ENCODE measurements around the gene GGT5. TPM values are rescaled to one million over a fixed set of nuclear protein-coding genes. Genes with fewer than 3 reads are reported as not detected.
"Not testable (repeated sequence)": the region's sequence is repeated elsewhere in the genome, so short reads cannot be mapped to it uniquely, and the experiment has no call there.

Gene GGT5
- total and polyA plus RNA-seq, 4 experiments from 2014 or later, result not detected

DNA sequence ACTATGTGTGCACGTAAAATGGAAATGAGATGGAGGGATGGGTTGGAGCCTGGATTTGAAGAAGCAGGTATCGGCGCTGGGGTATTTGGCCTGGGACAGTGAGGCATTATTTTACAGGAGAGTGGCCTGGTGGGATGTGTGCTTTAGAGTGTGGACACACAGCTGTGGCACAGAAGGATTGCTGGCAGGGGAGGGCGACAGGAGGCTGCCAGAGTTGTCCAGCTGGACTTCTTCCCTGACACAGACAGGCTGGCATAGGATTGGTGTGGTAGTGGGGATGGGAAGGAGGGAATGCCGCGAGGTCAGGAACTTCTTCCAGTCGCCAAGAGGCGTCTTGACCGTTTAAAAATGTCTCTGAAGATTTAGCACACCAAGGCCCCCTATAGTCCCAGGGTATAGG lies 42.3 kb upstream of the GGT5 start:
- H3K4me3 ChIP-seq (ENCODE audit: low read length in 2 of 2); DNase-seq; H3K27ac ChIP-seq (ENCODE audit: low read depth, low read length); CTCF ChIA-PET (ENCODE audit: partially characterized antibody); H3K27ac Mint-ChIP-seq; H3K4me3 Mint-ChIP-seq; H3K36me3 ChIP-seq (ENCODE audit: insufficient read depth, low read length); intact Hi-C loops (cut with micrococcal nuclease); H3K9me3 Mint-ChIP-seq; H3K36me3 Mint-ChIP-seq; POLR2A ChIA-PET (ENCODE audit: partially characterized antibody); H3K27me3 ChIP-seq (ENCODE audit: insufficient read depth, low read length); H3K9me3 ChIP-seq (ENCODE audit: control insufficient read depth in 1 of 2, low read length in 2 of 2); H3K27me3 Mint-ChIP-seq: not testable (repeated sequence)
- H3K4me1 ChIP-seq (ENCODE audit: insufficient read depth, low read length), result peaks cover 30% of the 10 kb centered on the region
- peaks cover 25 to 51% (median 45%) of the 10 kb centered on the region in 4 donors for H3K4me1 Mint-ChIP-seq

DNA sequence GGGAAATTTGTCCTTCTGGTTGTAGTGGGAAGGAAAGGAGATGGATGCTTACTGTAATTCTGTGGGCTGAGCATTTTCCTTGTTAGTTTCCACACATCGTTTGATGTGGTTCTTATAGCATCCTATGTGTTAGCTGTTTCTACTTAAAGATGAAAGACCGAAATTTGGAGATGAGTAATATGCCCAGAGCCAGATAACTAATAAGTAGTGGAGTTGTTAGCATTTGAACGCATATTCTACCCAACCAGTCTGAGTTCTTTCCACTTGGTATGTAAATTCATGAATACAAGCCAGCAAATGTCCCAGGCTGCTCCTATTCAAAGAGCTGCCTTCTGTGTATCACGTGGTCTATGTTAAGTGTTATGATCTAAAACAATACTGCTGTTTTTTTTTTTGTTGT lies 40.4 kb upstream of the GGT5 start:
- no peaks in the 10 kb centered on the region for H3K36me3 ChIP-seq (ENCODE audit: insufficient read depth, low read length)
- peaks cover 4 to 5% of the 10 kb centered on the region in 2 donors for H3K36me3 Mint-ChIP-seq
- no peak overlapping the region for H3K27ac ChIP-seq (ENCODE audit: low read depth, low read length)
- H3K27me3 ChIP-seq (ENCODE audit: insufficient read depth, low read length), result no peaks in the 10 kb centered on the region
- peaks cover 33 to 64% (median 48%) of the 10 kb centered on the region in 4 donors for H3K4me1 Mint-ChIP-seq
- H3K9me3 Mint-ChIP-seq, result no peaks in the 10 kb centered on the region
- POLR2A ChIA-PET (ENCODE audit: partially characterized antibody), result interaction anchor here (0.5 kb wide), 1 partner anchor 274 kb away, joined by 3 read pairs; the partner anchor contains the start of gene CABIN1
- DNase-seq, result peak in 4 of 5 donors; percentile 15 to 22 (median 18)
- H3K4me3 Mint-ChIP-seq, result peak overlapping the region in 7 of 8 donors; percentile 10 to 69 (median 17)
- no peaks in the 10 kb centered on the region for H3K9me3 ChIP-seq (ENCODE audit: control insufficient read depth in 1 of 2, low read length in 2 of 2)
- peak overlapping the region in 1 of 2 donors; percentile 0 for H3K4me3 ChIP-seq (ENCODE audit: low read length in 2 of 2)
- peak overlapping the region in 6 of 7 donors; percentile 0 to 80 (median 58) for H3K27ac Mint-ChIP-seq
- peaks cover 38% of the 10 kb centered on the region for H3K4me1 ChIP-seq (ENCODE audit: insufficient read depth, low read length)
- H3K27me3 Mint-ChIP-seq, result no peaks in the 10 kb centered on the region
- CTCF ChIA-PET (ENCODE audit: partially characterized antibody), result interaction anchor here (1.1 kb wide), 1 partner anchor 14 kb away, joined by 3 read pairs; no protein-coding TSS in a partner anchor
- intact Hi-C loops (cut with micrococcal nuclease), result no loop called here

DNA sequence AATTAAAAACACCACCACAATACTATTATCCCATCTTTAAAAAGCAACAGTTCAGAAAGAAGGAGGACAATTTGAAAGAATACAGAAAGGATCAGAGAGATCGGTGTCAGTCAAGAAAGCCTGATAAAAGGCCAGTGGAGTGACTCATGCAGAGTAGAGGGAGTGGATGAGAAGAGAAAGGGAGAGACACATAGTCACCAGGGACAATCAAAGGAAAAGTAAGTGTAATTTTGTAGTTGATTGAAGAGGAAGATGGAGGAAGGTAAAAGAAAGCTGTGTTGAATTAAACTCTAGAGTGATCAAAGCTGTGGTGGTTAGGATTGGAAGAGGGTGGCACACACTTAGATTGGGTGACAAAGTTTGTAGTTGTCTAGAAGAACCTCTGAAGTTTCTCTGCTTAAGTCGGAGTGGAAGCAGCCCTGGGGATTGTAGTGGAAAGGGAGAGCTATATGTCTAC lies 39.9 kb upstream of the GGT5 start:
- Histone ChIP-seq H3K4me3 (ENCODE audit: low read length in 2 of 2) (no peak overlapping the region), H3K27ac (ENCODE audit: low read depth, low read length) (no peak overlapping the region), H3K4me1 (ENCODE audit: insufficient read depth, low read length) (peaks cover 34% of the 10 kb centered on the region), H3K36me3 (ENCODE audit: insufficient read depth, low read length) (no peaks in the 10 kb centered on the region), H3K9me3 (ENCODE audit: control insufficient read depth in 1 of 2, low read length in 2 of 2) (no peaks in the 10 kb centered on the region), H3K27me3 (ENCODE audit: insufficient read depth, low read length) (no peaks in the 10 kb centered on the region)
- intact Hi-C loops (cut with micrococcal nuclease), result no loop called here
- CTCF ChIA-PET (ENCODE audit: partially characterized antibody), result interaction anchor here (1.1 kb wide), 1 partner anchor 14 kb away, joined by 3 read pairs; no protein-coding TSS in a partner anchor
- H3K4me1 Mint-ChIP-seq, result peaks cover 32 to 64% (median 47%) of the 10 kb centered on the region in 4 donors
- H3K27ac Mint-ChIP-seq, result peak overlapping the region in 5 of 7 donors; percentile 0 to 80 (median 66)
- POLR2A ChIA-PET (ENCODE audit: partially characterized antibody), result no interaction called here
- H3K36me3 Mint-ChIP-seq, result peaks cover 2 to 4% of the 10 kb centered on the region in 2 donors
- no peak for DNase-seq
- H3K4me3 Mint-ChIP-seq, result peak overlapping the region in 6 of 8 donors; percentile 7 to 69 (median 22)
- no peaks in the 10 kb centered on the region for H3K27me3 Mint-ChIP-seq
- no peaks in the 10 kb centered on the region for H3K9me3 Mint-ChIP-seq

GRCh38 chr22:24282401-24282800 lies 37.5 kb upstream of the GGT5 start:
- peak overlapping the region in 2 of 8 donors; percentile 7 to 30 for H3K4me3 Mint-ChIP-seq
- H3K27me3 ChIP-seq (ENCODE audit: insufficient read depth, low read length), result no peaks in the 10 kb centered on the region
- H3K4me1 ChIP-seq (ENCODE audit: insufficient read depth, low read length), result peaks cover 35% of the 10 kb centered on the region
- peaks cover 0 to 2% of the 10 kb centered on the region in 2 donors for H3K36me3 Mint-ChIP-seq
- no peaks in the 10 kb centered on the region for H3K36me3 ChIP-seq (ENCODE audit: insufficient read depth, low read length)
- H3K27me3 Mint-ChIP-seq, result no peaks in the 10 kb centered on the region
- DNase-seq, result no peak
- H3K4me3 ChIP-seq (ENCODE audit: low read length in 2 of 2), result no peak overlapping the region
- H3K9me3 Mint-ChIP-seq, result no peaks in the 10 kb centered on the region
- peaks cover 36 to 70% (median 50%) of the 10 kb centered on the region in 4 donors for H3K4me1 Mint-ChIP-seq
- intact Hi-C loops (cut with micrococcal nuclease), result no loop called here
- no peak overlapping the region for H3K27ac ChIP-seq (ENCODE audit: low read depth, low read length)
- CTCF ChIA-PET (ENCODE audit: partially characterized antibody), result no interaction called here
- no peaks in the 10 kb centered on the region for H3K9me3 ChIP-seq (ENCODE audit: control insufficient read depth in 1 of 2, low read length in 2 of 2)
- POLR2A ChIA-PET (ENCODE audit: partially characterized antibody), result no interaction called here
- peak overlapping the region in 3 of 7 donors; percentile 21 to 61 (median 50) for H3K27ac Mint-ChIP-seq

DNA sequence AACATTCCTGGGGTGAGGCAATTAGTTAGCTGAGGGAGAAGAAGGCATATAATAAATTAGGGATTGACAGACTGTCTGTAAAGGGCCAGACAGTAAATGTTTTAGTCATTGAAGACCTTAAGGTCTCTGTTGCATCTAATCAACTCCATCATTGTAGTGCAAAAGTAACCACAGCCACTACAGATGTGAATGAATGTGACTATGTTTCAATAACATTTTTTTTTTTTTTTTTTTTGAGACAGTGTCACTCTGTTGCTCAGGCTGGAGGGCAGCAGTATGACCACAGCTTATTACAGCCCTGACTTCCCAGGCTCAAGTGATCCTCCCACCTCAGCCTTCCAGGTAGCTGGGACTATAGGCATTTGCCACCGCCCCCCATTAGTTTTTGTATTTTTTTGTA lies 35.5 kb upstream of the GGT5 start:
- H3K4me3 Mint-ChIP-seq, H3K36me3 Mint-ChIP-seq: not testable (repeated sequence)

DNA sequence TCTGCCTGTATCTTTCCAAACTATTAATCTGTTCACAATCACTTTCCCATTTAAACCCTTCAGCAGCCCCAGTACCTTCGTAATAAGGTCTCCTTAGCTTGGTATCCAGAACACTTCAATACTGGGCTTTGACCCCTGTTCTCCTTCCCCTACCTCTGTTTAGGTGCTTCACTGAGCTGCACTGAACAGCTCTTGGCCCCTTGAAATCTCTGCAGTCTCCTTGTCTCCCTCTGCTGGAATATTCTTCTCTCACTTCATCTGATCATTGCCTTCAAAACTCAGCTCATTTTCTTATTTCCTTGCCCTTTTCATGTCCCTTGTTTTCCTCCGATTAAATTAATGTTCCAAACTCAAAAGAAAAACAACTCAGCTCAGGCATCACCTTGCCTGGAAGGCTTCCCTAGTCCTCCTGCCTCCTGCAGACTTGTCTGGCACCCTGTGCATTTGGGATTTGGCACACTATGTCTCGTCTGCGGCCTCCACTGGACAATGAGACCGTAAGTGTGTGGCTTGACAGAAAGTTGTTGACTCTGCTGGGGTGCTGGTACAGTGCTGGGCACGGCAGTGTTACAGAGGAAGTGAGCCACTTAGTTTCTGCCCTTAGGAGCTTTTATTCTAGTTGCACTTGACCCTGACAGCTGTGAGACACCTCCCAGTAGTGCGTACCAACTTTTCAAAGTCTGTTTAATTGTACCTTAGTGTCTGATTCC lies 30.0 kb upstream of the GGT5 start:
- H3K4me3 ChIP-seq (ENCODE audit: low read length in 2 of 2); H3K27ac ChIP-seq (ENCODE audit: low read depth, low read length); DNase-seq; intact Hi-C loops (cut with micrococcal nuclease); H3K36me3 ChIP-seq (ENCODE audit: insufficient read depth, low read length); POLR2A ChIA-PET (ENCODE audit: partially characterized antibody); H3K9me3 Mint-ChIP-seq; H3K27me3 Mint-ChIP-seq; CTCF ChIA-PET (ENCODE audit: partially characterized antibody); H3K36me3 Mint-ChIP-seq; H3K9me3 ChIP-seq (ENCODE audit: control insufficient read depth in 1 of 2, low read length in 2 of 2); H3K27me3 ChIP-seq (ENCODE audit: insufficient read depth, low read length): not testable (repeated sequence)
- Mint-ChIP-seq H3K4me3 (peak overlapping the region in 1 of 8 donors; percentile 15), H3K4me1 (peaks cover 24 to 58% (median 35%) of the 10 kb centered on the region in 4 donors), H3K27ac (peak overlapping the region in 3 of 7 donors; percentile 11 to 71 (median 35))
- H3K4me1 ChIP-seq (ENCODE audit: insufficient read depth, low read length), result peaks cover 29% of the 10 kb centered on the region

More for the DNA sequence above, 35.5 kb upstream of the GGT5 start:
- H3K27me3 Mint-ChIP-seq; H3K36me3 ChIP-seq (ENCODE audit: insufficient read depth, low read length); DNase-seq; H3K9me3 ChIP-seq (ENCODE audit: control insufficient read depth in 1 of 2, low read length in 2 of 2); POLR2A ChIA-PET (ENCODE audit: partially characterized antibody); H3K27me3 ChIP-seq (ENCODE audit: insufficient read depth, low read length); intact Hi-C loops (cut with micrococcal nuclease); CTCF ChIA-PET (ENCODE audit: partially characterized antibody); H3K9me3 Mint-ChIP-seq; H3K27ac ChIP-seq (ENCODE audit: low read depth, low read length); H3K4me3 ChIP-seq (ENCODE audit: low read length in 2 of 2): not testable (repeated sequence)
- peak overlapping the region in 1 of 7 donors; percentile 53 for H3K27ac Mint-ChIP-seq
- peaks cover 22% of the 10 kb centered on the region for H3K4me1 ChIP-seq (ENCODE audit: insufficient read depth, low read length)
- H3K4me1 Mint-ChIP-seq, result peaks cover 35 to 70% (median 45%) of the 10 kb centered on the region in 4 donors

GRCh38 chr22:24273906-24274305 lies 29.0 kb upstream of the GGT5 start:
- Mint-ChIP-seq H3K4me3 (peak overlapping the region in 1 of 8 donors; percentile 39), H3K4me1 (peaks cover 20 to 52% (median 31%) of the 10 kb centered on the region in 4 donors)
- H3K27me3 Mint-ChIP-seq; H3K9me3 ChIP-seq (ENCODE audit: control insufficient read depth in 1 of 2, low read length in 2 of 2); DNase-seq; intact Hi-C loops (cut with micrococcal nuclease); H3K27ac ChIP-seq (ENCODE audit: low read depth, low read length); CTCF ChIA-PET (ENCODE audit: partially characterized antibody); POLR2A ChIA-PET (ENCODE audit: partially characterized antibody); H3K27me3 ChIP-seq (ENCODE audit: insufficient read depth, low read length); H3K36me3 ChIP-seq (ENCODE audit: insufficient read depth, low read length); H3K4me3 ChIP-seq (ENCODE audit: low read length in 2 of 2); H3K9me3 Mint-ChIP-seq; H3K27ac Mint-ChIP-seq; H3K36me3 Mint-ChIP-seq: not testable (repeated sequence)
- peaks cover 25% of the 10 kb centered on the region for H3K4me1 ChIP-seq (ENCODE audit: insufficient read depth, low read length)
